ENCODE results near the gene FAM234B. TPM values are rescaled to one million over a fixed set of nuclear protein-coding genes. Genes with fewer than 3 reads are reported as not detected.

FAM234B gene
- polyA plus RNA-seq, 6 donors from 2014 or later, result 2.0 to 8.9 (median 6.2) TPM

- DNase-seq (no peak), ATAC-seq (ENCODE audit: low read depth in 2 of 2) (no peak)
- Mint-ChIP-seq H3K4me1 (no peaks in the 10 kb centered on the region), H3K36me3 (no peaks in the 10 kb centered on the region), H3K4me3 (no peak overlapping the region), H3K9me3 (no peaks in the 10 kb centered on the region), H3K27ac (no peak overlapping the region), H3K27me3 (peaks cover 0 to 5% (median 4%) of the 10 kb centered on the region in 3 donors)
These were observed 84.2 kb downstream of the FAM234B start for GRCh38 chr12:13128291-13128965.

- DNase-seq (no peak), ATAC-seq (ENCODE audit: low read depth in 2 of 2) (no peak)
- Mint-ChIP-seq H3K4me3 (no peak overlapping the region), H3K27me3 (peaks cover 0 to 5% (median 4%) of the 10 kb centered on the region in 3 donors), H3K27ac (no peak overlapping the region), H3K4me1 (no peaks in the 10 kb centered on the region), H3K36me3 (no peaks in the 10 kb centered on the region), H3K9me3 (peaks cover 0 to 2% (median 0%) of the 10 kb centered on the region in 7 donors)
These were observed 86.8 kb downstream of the FAM234B start for GRCh38 chr12:13130981-13131380.

Other genes starting within 250 kb of the FAM234B start
- 10 to 100 TPM; 52.0 to 98.1 (median 78.2) TPM for gene DDX47, start 231.0 kb upstream of the FAM234B start, polyA plus RNA-seq (ENCODE audit: low read depth in 6 of 6)
- gene GPRC5A, start 152.8 kb upstream of the FAM234B start, polyA plus RNA-seq (ENCODE audit: low read depth in 6 of 6), result not detected
- under 1 TPM in 1 of 6 donors, not detected in 5; 0.32 TPM for gene GPRC5D, start 92.2 kb upstream of the FAM234B start, polyA plus RNA-seq (ENCODE audit: low read depth in 6 of 6)
- gene HEBP1, start 44.1 kb upstream of the FAM234B start, polyA plus RNA-seq (ENCODE audit: low read depth in 6 of 6), result 10 to 100 TPM; 20.2 to 37.3 (median 23.4) TPM
- under 1 TPM in 2 of 6 donors, not detected in 4; 0.11 to 0.16 TPM for gene GSG1, start 59.3 kb downstream of the FAM234B start, polyA plus RNA-seq (ENCODE audit: low read depth in 6 of 6)
- under 1 TPM in 1 of 6 donors, not detected in 5; 0.96 TPM for gene EMP1, start 152.3 kb downstream of the FAM234B start, polyA plus RNA-seq (ENCODE audit: low read depth in 6 of 6)